GM21528 (cell line): ENCODE results near the gene HPCAL1.

Experiments
- ATAC-seq: cut with Tn5 transposase; IDR thresholded peaks from one replicate; pipeline ENCODE4 v1.9.1; 2021; ENCODE audit warnings: mild to moderate bottlenecking, moderate library complexity; ENCODE audit not compliant: unreplicated experiment, low FRiP score

Gene HPCAL1

DNA sequence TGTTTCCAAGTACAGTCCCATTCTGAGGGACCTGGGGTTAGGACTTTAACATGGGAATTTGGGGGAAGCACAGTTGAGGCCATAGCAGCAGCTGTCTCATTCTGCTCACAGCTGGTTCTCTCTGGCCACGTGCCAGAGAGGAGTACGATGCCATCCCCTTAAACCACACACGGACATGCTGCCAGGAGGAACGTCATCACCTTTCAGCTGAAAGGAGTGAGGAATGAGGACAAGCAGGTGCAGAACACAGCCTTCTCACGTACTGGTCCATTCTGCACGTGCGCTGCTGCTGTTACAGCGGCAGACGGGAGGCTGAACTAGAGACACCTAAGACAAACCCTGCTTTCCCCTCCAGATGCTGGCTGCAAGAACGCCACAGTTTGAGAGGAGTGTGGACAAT is 111.9 kb downstream of the HPCAL1 start:
- ATAC-seq: no peak

DNA sequence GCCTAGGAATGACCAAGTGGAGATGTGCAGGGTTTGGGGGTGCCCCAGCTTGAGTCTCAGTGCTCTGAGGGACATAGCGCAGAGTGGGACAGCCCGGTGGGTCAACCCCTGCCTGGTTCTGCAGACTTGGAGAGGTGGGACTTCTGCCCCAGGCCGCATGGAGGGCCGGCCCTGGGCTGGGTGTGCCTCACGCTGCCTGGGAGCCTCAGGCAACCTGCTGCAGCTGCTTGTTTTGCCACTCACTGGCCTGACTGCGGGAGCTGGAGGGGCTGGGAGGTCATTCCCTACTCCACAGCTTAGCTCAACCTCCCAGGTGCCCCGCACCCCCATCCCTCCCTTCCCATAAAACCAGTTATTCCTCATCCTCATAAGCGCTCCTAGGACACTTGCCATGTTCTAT is 112.3 kb downstream of the HPCAL1 start:
- no peak for ATAC-seq

DNA sequence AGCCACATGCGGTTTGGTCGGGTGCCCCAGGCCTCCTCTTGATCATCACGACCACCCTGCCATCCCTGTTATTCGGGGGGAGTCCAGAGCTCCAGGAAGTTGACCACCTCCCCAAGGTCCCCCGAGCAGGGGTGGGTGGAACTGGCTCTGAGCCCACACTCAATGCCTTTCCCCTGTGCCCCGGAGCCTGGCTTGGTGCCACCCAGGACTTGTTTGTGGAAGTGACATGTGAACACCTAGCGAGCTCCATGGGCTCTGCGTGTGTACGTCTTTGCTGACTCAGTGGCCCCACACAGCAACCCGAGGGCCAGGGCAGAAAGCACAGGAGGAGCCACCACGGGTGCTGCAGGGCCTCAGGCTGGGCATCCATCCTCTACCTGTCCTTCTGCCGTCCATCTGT is 112.9 kb downstream of the HPCAL1 start:
- ATAC-seq: no peak

DNA sequence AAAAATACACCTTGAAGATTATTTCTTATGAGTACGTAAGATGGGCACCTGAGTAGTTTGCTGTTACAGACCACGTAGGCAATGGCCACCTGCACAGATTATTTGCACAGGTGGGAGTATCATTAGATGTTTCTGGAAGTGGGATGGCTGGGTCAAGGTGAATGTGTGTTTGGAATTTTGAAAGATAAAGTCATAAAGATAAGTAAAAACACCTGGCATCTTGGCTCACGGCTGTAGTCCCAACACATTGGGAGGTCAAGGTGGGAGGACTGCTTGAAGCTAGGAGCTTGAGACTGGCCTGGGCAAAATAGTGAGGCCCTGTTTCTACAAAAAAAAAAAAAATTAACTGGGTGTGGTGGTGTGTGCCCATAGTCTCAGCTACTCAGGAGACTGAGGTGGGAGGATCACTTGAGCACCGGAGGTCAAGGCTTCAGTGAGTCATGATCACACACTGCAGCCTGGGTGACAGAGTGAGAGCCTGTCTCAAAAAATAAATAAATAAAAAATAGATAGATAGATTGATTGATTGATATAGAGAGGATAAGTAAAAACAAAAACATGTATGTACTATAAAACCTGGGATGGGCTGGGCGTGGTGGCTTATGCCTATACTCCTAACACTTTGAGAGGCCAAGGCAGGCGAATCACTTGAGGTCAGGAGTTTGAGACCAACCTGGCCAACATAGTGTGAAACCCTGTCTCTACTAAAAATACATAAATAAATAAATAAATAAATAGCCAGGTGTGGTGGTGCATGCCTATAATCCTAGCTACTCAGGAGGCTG is 115.0 kb downstream of the HPCAL1 start:
- no peak for ATAC-seq

DNA sequence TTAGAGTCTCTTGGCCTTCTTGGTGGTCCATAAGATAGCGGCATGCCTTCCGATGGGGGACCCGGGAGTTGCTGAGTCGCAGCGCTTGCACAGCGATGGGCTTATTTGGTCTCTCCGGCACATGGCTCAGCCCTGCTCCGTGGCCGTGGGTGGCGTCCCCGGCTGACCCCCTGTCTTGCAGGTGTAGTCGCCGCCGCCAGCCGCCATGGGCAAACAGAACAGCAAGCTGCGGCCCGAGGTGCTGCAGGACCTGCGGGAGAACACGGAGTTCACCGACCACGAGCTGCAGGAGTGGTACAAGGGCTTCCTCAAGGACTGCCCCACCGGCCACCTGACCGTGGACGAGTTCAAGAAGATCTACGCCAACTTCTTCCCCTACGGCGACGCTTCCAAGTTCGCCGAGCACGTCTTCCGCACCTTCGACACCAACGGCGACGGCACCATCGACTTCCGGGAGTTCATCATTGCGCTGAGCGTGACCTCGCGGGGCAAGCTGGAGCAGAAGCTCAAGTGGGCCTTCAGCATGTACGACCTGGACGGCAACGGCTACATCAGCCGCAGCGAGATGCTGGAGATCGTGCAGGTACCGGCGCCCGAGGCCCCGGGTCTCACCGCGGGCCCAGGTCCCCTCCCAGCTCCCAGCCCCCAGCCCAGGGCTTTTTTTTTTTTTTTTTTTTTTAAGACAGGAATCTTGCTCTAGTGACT is 117.0 kb downstream of the HPCAL1 start:
- ATAC-seq: no peak

DNA sequence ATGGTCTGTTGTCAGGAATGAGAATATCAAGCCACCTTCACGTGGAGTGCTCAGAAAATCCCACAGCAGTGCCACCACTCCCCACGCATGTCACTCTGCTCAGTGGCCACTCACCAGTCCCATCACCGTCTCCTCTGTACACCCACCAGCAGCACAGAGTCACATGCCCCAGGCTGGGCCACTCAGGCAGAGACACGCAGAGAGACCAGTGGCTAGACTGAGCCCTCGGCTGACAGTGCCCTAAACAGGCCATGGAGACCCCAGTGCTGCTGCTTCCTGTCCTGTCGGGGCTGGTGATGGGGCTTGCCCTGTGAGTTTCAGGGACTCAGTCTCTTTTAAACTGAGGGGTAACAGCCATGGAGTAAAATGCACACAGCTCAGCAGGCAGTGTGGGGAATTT is 119.5 kb downstream of the HPCAL1 start:
- ATAC-seq: no peak

DNA sequence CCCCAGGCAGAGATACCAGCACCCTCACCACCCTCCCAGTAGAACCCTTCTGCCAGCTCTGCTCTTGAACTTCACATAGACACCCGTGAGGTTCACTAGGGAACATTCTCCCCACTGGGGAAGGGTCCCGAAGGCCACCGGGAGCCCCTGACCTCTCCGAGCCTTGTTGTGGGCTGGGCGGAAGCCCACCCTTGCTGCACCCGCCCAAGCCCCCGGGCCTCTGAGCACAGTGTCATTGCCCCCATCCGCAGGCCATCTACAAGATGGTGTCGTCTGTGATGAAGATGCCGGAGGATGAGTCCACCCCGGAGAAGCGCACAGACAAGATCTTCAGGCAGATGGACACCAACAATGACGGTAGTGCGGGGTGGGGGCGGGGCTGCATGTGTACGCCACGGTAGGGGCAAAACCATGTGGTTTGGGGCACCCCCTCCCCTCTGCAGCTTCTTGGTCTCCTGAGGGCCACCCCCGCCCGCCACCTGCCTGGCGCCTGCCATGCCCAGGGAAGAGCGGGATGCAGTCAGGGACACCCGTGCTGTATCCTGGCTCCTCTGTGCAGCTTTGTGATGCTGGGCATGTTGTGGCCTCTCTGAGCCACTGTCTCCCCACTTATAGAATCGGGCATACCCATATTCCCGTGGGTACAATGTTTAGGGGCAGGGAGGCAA is 120.2 kb downstream of the HPCAL1 start:
- ATAC-seq: no peak

DNA sequence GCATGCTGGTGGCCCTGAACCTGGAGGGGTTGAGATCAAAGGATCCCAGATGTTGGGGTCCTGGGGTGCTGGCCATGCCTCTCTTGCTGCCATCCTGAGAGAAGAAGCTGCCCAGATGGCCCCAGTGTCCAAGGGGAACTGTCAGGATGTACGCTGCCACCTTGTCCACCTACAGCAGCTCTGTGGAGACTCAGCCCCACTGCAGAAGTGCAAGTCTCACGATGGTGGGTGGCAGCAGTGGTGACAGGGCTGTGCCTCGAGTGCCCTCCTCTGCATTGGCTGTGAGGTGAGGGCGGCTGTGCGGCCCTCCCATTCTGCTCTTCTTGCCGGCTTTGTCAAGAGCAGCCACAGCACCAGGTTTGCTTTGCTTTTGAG is 120.7 kb downstream of the HPCAL1 start:
- ATAC-seq: no peak

DNA sequence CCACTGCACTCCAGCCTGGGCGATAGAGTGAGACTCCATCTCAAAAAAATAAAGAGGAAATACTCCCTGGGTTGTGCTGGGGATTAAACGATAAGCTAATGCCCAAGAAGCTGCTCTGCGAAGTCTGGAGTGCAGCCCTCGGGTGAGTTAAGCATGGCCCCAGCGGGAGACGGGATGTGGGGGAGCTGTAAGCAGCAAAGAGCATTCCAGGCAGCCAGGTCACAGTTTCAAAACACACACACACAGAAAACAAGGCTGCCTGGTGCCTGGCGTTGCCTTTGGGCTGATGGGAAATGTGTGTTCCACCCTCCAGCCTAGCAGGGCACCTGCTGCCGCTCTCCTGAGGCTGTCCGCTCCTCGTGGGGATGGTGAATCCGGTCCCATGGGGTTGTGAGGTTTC is 121.3 kb downstream of the HPCAL1 start:
- ATAC-seq: no peak

DNA sequence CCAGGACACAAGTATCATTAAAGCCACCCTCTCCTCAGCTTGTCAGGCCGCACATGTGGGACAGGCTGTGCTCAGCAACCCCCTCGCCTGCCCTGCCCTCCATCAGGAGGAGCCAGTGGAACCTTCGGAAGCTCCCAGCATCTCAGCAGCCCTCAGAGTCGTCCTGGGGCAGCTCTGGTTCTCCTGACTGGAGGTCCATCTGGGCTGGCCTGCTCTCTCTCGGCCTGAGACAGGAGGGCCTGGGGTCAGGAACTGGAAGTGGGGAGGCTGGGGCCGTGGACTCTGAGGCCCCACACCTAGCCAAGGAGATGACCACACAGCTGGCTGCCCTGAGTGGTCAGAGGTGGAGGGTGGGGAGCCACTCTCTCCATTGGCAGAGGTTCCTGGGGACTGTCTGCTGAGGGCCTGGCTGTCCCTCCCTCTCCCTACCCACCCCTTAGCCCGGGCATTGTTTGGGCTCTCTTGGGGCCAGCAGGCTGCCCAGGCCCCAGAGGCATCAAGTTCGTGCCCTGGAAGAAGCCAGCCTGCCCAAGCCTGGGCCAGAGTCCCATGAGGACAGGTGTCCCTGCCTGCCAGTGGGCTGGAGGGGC is 122.3 kb downstream of the HPCAL1 start:
- no peak for ATAC-seq

DNA sequence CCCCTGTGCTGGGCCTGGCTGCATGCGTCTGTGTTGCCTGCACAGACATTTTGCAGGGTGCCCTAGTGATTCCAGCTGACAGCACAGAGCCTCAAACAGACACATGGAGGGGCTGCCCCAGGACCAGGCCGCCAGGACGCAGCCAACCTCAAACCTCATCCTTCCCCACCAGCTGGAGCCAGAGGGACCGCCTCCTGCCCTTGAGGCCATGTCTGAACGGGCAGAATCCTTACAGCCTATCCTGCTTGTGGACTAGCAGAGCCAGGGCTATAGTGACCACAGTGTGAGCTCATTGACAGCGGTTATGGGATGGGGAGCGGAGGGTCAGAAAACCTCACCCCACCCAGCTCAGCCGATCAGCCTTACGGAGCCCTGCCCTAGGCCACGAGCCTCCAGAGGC is 123.0 kb downstream of the HPCAL1 start:
- no peak for ATAC-seq

DNA sequence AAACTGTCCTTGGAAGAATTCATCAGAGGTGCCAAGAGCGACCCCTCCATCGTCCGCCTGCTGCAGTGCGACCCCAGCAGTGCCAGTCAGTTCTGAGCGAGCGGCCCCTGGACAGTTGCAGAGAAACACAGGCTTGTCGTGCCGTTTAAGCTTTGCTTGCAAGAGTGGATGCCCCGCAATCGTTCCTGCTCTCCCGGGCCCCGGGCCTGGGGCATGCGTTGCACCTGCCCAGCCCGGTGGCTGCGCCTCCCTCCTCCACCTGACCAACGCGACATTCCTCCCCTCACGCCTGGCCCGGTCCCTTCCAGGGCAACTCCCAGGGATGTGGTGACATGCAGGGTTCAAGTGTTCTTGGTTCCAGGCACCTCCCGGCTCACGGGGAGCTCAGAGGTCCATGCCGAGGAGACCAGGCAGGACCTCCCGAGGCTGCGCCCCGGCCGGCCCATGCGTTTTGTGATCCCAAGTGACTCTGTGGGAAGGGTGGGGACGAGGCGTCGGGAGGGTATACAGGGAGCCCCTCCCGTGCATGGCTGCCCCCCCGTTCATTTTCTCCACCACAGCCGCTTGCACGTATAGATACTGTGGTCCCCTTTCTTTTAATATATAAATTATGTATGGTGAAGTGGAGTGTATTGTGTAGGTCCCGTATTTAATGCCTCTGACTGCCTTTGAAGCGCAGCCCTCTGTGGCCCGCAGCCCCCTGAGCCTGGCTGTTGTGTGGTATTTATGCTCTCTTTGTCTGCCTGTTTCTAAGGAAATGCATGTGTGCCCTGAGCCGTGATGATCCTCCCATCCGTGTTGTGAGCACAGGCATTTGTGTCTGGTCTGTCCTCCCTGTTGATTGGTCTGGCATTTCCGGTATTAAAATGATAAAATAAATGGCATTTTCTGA is 124.3 kb downstream of the HPCAL1 start:
- ATAC-seq: no peak

DNA sequence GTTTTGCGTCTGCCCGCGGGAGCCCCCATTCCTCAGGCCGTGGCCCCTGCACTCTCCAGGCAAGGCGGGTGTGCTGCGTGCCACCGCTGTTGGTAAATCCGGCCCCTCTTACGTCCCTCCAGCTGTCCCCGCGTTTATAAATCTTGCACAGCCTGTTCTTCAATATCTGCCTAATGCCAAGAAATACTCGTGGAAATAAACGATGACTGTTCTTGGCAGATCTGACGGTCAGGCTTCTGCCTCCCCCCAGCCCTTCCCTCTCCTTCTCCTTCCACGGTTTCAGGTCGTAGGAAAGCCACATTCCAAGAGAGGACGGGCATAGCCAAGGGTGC is 124.9 kb downstream of the HPCAL1 start:
- ATAC-seq: no peak

DNA sequence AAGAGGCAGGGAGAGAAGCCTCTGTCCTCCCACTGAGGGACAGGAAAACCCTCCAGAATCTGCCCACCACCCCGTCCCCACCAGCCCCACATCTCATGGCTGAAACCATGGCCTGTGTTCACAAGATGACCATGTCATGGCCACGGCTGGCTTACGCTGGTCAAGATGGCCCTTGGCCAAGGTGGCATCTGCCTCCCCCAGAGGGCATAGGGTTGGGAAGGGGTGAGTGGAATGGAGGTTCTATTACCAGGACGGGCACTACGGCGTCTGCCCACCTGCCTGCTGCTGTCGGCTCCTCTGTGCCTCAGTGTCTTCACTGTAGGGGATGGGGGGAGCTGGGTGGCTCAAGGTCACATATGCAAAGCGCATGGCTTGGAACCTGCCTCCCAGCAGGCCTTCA is 125.7 kb downstream of the HPCAL1 start:
- ATAC-seq: no peak

DNA sequence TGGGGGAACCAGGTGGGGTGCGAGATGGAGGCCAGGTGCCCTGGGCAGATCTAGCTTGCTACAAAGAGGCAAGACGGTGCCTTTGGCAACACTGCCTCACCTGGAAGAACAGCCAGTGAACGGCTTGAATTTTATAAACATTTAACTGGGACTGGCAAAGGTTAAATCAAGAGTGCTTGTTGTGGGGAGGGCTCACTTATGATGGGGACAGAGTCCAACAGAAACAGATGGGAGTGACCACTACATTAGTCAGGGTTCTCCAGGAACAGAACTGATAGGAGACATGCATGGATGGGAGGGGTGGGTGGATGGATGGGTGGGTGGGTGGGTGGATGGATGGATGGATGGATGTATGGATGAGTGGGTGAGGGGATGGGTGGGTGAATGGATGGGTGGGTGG is 126.2 kb downstream of the HPCAL1 start:
- no peak for ATAC-seq

DNA sequence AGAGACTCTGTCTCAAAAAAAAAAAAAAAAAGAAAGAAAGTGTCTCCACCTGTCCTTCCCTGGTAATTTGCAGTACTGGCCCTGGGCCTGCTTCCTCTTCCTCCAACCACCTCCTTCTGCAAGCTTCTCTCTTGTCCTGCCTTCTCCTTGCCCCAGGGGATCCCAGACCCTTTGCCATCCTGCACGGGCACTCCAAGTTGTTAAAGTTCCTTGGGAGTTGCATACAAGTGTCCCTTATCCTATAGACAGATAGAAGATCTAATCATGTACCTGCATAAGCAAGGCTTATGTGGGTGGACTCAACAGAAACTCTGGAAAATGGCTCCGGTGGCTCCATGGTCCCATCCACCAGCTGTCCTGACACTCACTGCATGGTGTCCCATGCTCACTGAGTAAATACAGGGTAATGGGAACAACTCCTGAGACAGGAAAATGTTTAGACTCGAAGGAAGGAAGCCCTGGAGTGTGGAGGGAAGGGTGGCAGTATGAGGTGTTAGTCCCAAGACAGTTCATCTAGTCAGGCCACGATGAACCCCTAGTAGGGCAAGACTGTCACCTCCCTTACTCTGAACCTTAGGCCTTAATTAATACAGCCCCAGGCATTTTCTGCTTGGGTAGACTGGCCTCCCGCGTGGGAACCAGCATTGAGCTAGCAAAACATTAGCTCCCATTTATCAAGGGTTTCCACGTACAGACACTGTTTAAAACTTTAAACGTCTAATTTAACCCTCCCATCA is 128.3 kb downstream of the HPCAL1 start:
- ATAC-seq: no peak

DNA sequence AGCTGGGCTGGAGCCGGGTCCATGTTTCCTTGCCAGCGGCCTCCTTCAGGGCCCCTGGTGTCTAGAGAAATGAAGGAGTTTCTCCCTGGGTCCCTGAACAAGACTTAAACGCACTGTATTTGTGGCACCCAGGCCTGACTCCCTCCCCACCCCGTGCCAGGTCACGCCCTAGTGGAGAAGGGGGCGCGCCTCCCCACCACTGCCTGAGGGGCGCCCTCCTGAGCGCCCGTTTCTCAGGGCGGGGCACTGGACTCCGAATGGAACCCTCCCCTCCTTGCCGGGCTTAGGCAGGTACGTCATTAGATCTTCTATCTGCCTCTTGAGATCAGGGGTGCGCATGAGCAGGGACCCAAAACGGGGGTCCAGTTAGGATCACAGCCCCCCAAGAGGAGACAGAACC is 129.1 kb downstream of the HPCAL1 start:
- ATAC-seq: no peak

DNA sequence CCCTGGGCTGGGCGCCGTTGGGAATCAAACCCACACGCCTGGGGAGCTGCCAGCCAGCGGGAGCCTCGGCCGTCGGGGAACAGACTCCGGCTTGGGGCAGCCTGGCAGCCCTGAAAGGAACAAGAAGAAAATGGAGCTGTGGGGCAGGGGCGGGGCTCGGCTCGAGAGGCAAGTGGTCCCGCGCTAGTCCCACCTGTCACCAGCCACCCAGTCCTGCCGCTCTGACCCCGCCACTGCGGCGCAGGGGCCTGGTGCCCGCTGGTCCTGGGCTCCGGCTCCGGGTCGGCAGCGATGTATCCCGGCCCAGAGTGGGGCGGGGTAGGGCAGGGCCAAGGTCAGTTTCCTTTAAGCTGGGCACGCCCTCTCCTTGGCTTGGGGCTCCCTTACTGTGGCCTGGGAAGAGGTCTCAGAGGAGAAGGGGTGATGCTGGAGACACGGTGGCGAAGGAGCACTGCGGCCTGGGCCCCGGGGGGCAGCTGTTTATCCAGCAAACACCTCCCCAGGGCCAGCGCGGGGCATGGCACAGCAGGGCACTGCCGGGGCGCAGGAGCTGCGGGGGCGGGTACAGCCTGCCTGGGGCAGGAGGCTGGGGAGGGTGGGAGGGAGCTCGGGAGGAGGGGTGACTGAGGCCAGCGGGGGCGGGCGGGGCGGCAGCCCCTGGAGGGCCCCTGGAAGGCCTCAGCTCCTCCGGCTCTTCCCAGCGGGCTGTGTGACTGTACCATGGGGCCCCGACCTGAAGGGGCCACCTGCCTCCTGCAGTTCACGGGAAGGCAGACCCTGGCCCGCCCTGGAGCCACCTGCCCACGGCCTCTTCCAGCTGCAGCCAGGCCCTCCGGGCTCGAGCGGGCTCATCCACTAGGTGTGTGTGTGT is 129.8 kb downstream of the HPCAL1 start:
- no peak for ATAC-seq
